OCI-LY7 (cell line): ENCODE measurements around the gene PDCD6IP.

ENCODE experiments used
- CTCF ChIP-seq: fragments of 200-600 bp; sonication (generic); conservative IDR thresholded peaks from 2 replicates; pipeline ENCODE4 v1.5.1; 2014; ENCODE audit warnings: mild to moderate bottlenecking, antibody characterized with exemption, low read length, moderate library complexity, mixed read lengths
- EZH2phosphoT487 ChIP-seq: fragments of 200-600 bp; sonication (generic); IDR thresholded peaks from 2 replicates; pipeline ENCODE4 v1.6.1; 2018; ENCODE audit warnings: low read depth, borderline replicate concordance, mild to moderate bottlenecking, mixed run types, antibody characterized with exemption, low read length, moderate library complexity, mixed read lengths

- TF ChIP-seq CTCF (no peak), EZH2phosphoT487 (no peak)
These were observed 6.1 kb upstream of the PDCD6IP start for GRCh38 chr3:33792167-33792892.
